Trophoblast cell (in vitro differentiated cells and primary cell): ENCODE data around the gene ZCCHC12. TPM values are rescaled to one million over a fixed set of nuclear protein-coding genes. Genes with fewer than 3 reads are reported as not detected.

ENCODE experiments used
- DNase-seq, 2 donors: peaks; one replicate each; pipeline ENCODE4 v3.0.0-alpha.2; 2016
- H2AFZ ChIP-seq: 2 replicates; pipeline ENCODE4 v1.6.1; 2013; ENCODE audit warnings: low read length, moderate library complexity, mild to moderate bottlenecking; ENCODE audit not compliant: insufficient read depth, poor library complexity
- H2AK5ac ChIP-seq: 2 replicates; pipeline ENCODE4 v1.6.1; 2013; ENCODE audit warnings: mild to moderate bottlenecking, low read length
- H2BK120ac ChIP-seq: 2 replicates; pipeline ENCODE4 v1.6.1; 2013; ENCODE audit warnings: low read length, mild to moderate bottlenecking, moderate library complexity; ENCODE audit not compliant: insufficient read depth, poor library complexity
- H2BK12ac ChIP-seq: 2 replicates; pipeline ENCODE4 v1.6.1; 2013; ENCODE audit warnings: mild to moderate bottlenecking, low read length, moderate library complexity
- H2BK5ac ChIP-seq: 2 replicates; pipeline ENCODE4 v1.6.1; 2013; ENCODE audit warnings: low read length, low read depth, moderate library complexity, mild to moderate bottlenecking; ENCODE audit not compliant: poor library complexity
- H3K14ac ChIP-seq: 2 replicates; pipeline ENCODE4 v1.6.1; 2013; ENCODE audit warnings: mild to moderate bottlenecking, low read length
- H3K18ac ChIP-seq: 2 replicates; pipeline ENCODE4 v1.6.1; 2013; ENCODE audit warnings: mild to moderate bottlenecking, low read length
- H3K23ac ChIP-seq: 2 replicates; pipeline ENCODE4 v1.6.1; 2013; ENCODE audit warnings: low read length
- H3K27ac ChIP-seq: 2 replicates; pipeline ENCODE4 v1.5.1; 2013; ENCODE audit warnings: low read depth, mild to moderate bottlenecking, inconsistent platforms, low read length, moderate library complexity
- H3K27me3 ChIP-seq: 2 replicates; pipeline ENCODE4 v1.6.1; 2013; ENCODE audit warnings: inconsistent platforms, mild to moderate bottlenecking, low read length, moderate library complexity; ENCODE audit not compliant: insufficient read depth
- H3K36me3 ChIP-seq, 2 experiments: 1 replicate in 1 of 2; 2 replicates in 1 of 2; pipeline ENCODE4 v1.6.1; 2013; ENCODE audit warnings: low read length in 2 of 2, mild to moderate bottlenecking in 2 of 2, moderate library complexity in 1 of 2; ENCODE audit not compliant: insufficient read depth in 2 of 2, control insufficient read depth in 1 of 2
- H3K4ac ChIP-seq: 2 replicates; pipeline ENCODE4 v1.6.1; 2013; ENCODE audit warnings: low read depth, mild to moderate bottlenecking, low read length, moderate library complexity
- H3K4me1 ChIP-seq, 2 experiments: 1 replicate in 1 of 2; 2 replicates in 1 of 2; pipeline ENCODE4 v1.6.1; 2013; ENCODE audit warnings: low read length in 2 of 2, mild to moderate bottlenecking in 2 of 2, moderate library complexity in 1 of 2; ENCODE audit not compliant: insufficient read depth in 2 of 2, control insufficient read depth in 1 of 2
- H3K4me2 ChIP-seq: 2 replicates; pipeline ENCODE4 v1.6.1; 2013; ENCODE audit warnings: inconsistent platforms, mild to moderate bottlenecking, low read length, moderate library complexity
- H3K4me3 ChIP-seq: 2 replicates; pipeline ENCODE4 v1.5.1; 2013; ENCODE audit warnings: mild to moderate bottlenecking, low read depth, low read length, inconsistent platforms
- H3K79me1 ChIP-seq: one replicate; pipeline ENCODE4 v1.6.1; 2013; ENCODE audit warnings: low read length
- H3K79me2 ChIP-seq: 2 replicates; pipeline ENCODE4 v1.6.1; 2013; ENCODE audit warnings: low read length, mild to moderate bottlenecking; ENCODE audit not compliant: control insufficient read depth, insufficient read depth, poor library complexity
- H3K9ac ChIP-seq: 2 replicates; pipeline ENCODE4 v1.6.1; 2013; ENCODE audit warnings: mild to moderate bottlenecking, low read length
- H3K9me3 ChIP-seq: 2 replicates; pipeline ENCODE4 v1.6.1; 2013; ENCODE audit warnings: low read depth, mild to moderate bottlenecking, control low read depth, inconsistent platforms, low read length; ENCODE audit not compliant: insufficient read depth
- H4K12ac ChIP-seq: 2 replicates; pipeline ENCODE4 v1.6.1; 2013; ENCODE audit warnings: low read depth, mild to moderate bottlenecking, low read length, moderate library complexity
- H4K8ac ChIP-seq: 2 replicates; pipeline ENCODE4 v1.6.1; 2013; ENCODE audit warnings: low read depth, mild to moderate bottlenecking, low read length, moderate library complexity
- H4K91ac ChIP-seq: one replicate; pipeline ENCODE4 v1.6.1; 2013; ENCODE audit warnings: low read depth, mild to moderate bottlenecking, low read length, moderate library complexity
- WGBS: extraction: QIAGEN DNeasy Blood & Tissue Kit; methylation state at CpG from one replicate; pipeline ENCODE4 v1.1.7; 2013; ENCODE audit warnings: missing lambda C conversion rate; ENCODE audit not compliant: insufficient read length, insufficient coverage; ENCODE audit errors: extremely low coverage; 5-methylcytosine and 5-hydroxymethylcytosine counted together
- polyA plus RNA-seq: library from polyadenylated mRNA; stranded (reverse); fragments of 200-250 nt; gene quantifications from 2 replicates; pipeline ENCODE4 v1.2.3, GENCODE V29; 2013

Gene ZCCHC12
- polyA plus RNA-seq = 0.11 TPM in 2 replicates

DNA sequence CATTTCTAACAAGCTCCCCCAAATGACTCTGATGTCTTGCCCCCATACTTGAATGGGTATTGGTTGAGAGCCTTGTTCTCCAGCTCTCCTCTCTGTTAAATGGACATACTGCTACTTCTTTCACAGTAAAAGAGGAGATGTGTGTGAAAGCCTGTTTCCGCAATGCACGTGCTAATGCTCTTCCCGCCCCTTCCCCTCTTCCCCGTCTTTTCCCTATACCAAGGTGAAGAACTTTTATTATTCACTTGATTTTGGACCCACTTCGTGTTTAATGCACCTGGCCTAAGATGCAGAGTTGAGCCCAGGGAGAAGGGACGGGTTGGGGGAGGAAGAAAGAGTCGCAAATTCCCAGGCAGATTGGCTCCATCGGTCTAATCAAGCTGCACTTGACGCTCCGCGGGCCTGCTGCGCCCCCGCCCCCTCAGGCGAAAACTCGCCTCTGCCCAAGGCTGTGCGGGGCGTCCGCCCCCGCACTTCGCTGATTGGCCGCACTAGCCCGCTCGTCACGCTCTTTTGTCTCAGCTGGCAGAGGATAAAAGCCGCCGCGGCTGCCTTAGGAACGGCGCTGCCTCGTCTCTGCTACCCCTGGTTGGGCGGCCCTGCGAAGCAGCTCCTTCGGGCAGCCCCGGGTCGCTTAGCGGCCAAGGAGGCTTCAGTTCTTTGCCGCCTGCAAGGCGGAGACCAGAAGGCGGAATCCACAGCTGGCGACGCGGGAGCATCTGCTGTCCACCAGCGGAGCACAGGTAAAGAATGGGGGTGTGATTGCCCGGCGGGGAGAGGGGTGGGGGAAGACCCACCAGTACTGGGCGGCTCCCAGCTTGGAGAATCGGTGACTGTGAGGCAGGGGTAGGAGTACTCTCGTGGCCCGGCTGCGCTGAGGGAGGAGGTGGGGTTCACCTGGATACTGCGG, at the start of gene ZCCHC12:
Gene ZCCHC12 (plus strand): TSS at position 562 of the 910 bp plus-strand sequence. CDS start 1,421 bp downstream, outside the sequence.
- Histone ChIP-seq H4K91ac (no peak within 1 kb of the TSS), H3K36me3 (no peaks in the 10 kb centered on the region), H4K12ac (no peak within 1 kb of the TSS), H3K4me3 (no peak within 1 kb of the TSS), H3K27me3 (peaks cover 28% of the 10 kb centered on the region), H3K27ac (no peak within 1 kb of the TSS), H3K23ac (no peak within 1 kb of the TSS), H2BK120ac (no peak within 1 kb of the TSS), H3K18ac (no peak within 1 kb of the TSS), H2BK12ac (no peak within 1 kb of the TSS), H3K4me1 (peaks cover 6 to 10% of the 10 kb centered on the region in 2 experiments), H2AK5ac (no peak within 1 kb of the TSS), H3K9me3 (no peaks in the 10 kb centered on the region), H3K4ac (no peak within 1 kb of the TSS), H3K4me2 (peak within 1 kb of the TSS; percentile 74), H3K79me1 (no peaks in the 10 kb centered on the region), H2AFZ (no peak within 1 kb of the TSS), H3K79me2 (no peaks in the 10 kb centered on the region), H3K9ac (no peak within 1 kb of the TSS), H3K14ac (no peak within 1 kb of the TSS), H4K8ac (no peak within 1 kb of the TSS), H2BK5ac (no peak within 1 kb of the TSS)
- WGBS = no CpG with 5 or more reads among the region's 51 CpGs
- peak in 1 of 2 donors; percentile 36 for DNase-seq

DNA sequence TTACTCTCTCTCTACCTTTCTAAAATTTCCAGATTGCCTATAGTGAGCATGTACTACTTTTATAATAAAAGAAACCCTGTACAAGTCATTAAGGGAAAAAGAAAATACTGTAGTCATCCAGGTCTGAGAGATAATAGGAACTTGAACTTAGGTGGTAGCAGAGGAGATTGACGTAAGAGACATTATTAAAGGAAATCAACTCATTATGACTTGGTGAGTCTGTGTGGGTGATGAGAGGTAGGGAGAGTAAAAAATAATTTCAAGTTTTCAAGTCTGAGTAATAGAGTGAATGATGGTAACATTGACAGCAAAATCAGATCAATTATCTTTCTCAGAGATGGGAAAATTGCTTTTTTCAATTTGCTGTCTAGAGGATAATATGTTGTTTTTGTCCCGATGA, 44.0 kb upstream of the ZCCHC12 start:
- Histone ChIP-seq H2BK5ac (no peak overlapping the region), H4K91ac (no peak overlapping the region), H3K23ac (no peak overlapping the region), H3K18ac (no peak overlapping the region), H3K79me2 (no peaks in the 10 kb centered on the region), H3K4ac (no peak overlapping the region), H3K27me3 (no peaks in the 10 kb centered on the region), H3K79me1 (no peaks in the 10 kb centered on the region), H3K4me2 (no peak overlapping the region), H3K9ac (no peak overlapping the region), H2AFZ (no peak overlapping the region), H2AK5ac (no peak overlapping the region), H4K8ac (no peak overlapping the region), H2BK120ac (no peak overlapping the region), H3K14ac (no peak overlapping the region), H4K12ac (no peak overlapping the region), H3K27ac (no peak overlapping the region), H3K36me3 (no peaks in the 10 kb centered on the region), H3K4me1 (no peaks in the 10 kb centered on the region), H3K4me3 (no peak overlapping the region), H3K9me3 (no peaks in the 10 kb centered on the region), H2BK12ac (no peak overlapping the region)
- DNase-seq = no peak
- no CpG with 5 or more reads among the region's 2 CpGs for WGBS

DNA sequence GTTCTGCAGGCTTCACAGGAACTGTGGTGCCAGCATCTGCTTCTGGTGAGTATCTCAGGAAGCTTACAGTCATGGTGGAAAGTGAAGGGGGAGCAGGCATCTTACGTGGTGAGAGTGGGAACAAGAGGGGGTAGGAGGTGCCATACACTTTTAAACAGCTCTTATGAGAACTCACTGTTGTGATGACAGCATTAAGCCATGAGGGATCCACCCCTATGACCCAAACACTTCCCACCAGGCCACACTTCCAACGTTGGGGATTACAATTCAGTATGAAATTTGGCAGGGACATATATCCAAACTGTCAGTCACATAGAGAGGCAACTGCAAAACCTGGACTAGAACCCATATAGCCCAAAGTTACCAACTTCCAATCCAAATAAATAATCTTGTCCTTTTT, 43.1 kb upstream of the ZCCHC12 start:
- Histone ChIP-seq H4K91ac (no peak overlapping the region), H3K4ac (no peak overlapping the region), H3K27me3 (no peaks in the 10 kb centered on the region), H3K4me3 (no peak overlapping the region), H2BK5ac (no peak overlapping the region), H3K79me1 (no peaks in the 10 kb centered on the region), H2BK120ac (no peak overlapping the region), H2AK5ac (no peak overlapping the region), H3K9me3 (no peaks in the 10 kb centered on the region), H4K8ac (no peak overlapping the region), H2BK12ac (no peak overlapping the region), H3K36me3 (no peaks in the 10 kb centered on the region), H3K79me2 (no peaks in the 10 kb centered on the region), H3K23ac (no peak overlapping the region), H3K4me2 (no peak overlapping the region), H3K4me1 (no peaks in the 10 kb centered on the region), H4K12ac (no peak overlapping the region), H3K14ac (no peak overlapping the region), H2AFZ (no peak overlapping the region), H3K9ac (no peak overlapping the region), H3K27ac (no peak overlapping the region), H3K18ac (no peak overlapping the region)
- WGBS = no CpG with 5 or more reads among the region's 2 CpGs
- DNase-seq = no peak

DNA sequence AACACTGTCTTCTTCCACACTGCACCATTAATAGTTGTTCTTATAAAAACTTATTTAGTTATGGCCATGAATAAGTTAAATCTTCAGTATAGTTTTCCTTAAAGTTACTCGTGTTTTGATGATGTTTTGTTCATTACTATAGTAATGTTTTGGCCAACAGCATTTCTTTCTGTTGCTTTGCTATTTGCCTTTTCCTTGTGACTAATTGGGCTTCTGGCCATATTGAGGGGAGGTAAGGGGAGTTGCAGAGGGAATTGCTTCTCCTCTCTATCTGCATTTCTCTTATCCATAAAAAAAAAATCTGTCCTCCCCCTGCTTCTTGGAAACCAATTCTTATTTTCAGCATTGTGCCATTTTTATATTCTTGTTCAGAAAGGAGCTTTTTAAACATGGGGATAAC, 42.7 kb upstream of the ZCCHC12 start:
- H3K4me1 ChIP-seq = no peaks in the 10 kb centered on the region
- H3K36me3 ChIP-seq = no peaks in the 10 kb centered on the region
- H4K8ac ChIP-seq = no peak overlapping the region
- no peak for DNase-seq
- no peak overlapping the region for H2BK12ac ChIP-seq
- no peak overlapping the region for H3K18ac ChIP-seq
- H4K91ac ChIP-seq = no peak overlapping the region
- H2AK5ac ChIP-seq = no peak overlapping the region
- H3K4ac ChIP-seq = no peak overlapping the region
- H3K4me3 ChIP-seq = no peak overlapping the region
- H3K9me3 ChIP-seq = no peaks in the 10 kb centered on the region
- no peak overlapping the region for H3K4me2 ChIP-seq
- no peak overlapping the region for H3K23ac ChIP-seq
- no peak overlapping the region for H2BK5ac ChIP-seq
- no peak overlapping the region for H3K9ac ChIP-seq
- H3K27ac ChIP-seq = no peak overlapping the region
- no peaks in the 10 kb centered on the region for H3K79me1 ChIP-seq
- no peak overlapping the region for H4K12ac ChIP-seq
- no peak overlapping the region for H2AFZ ChIP-seq
- H2BK120ac ChIP-seq = no peak overlapping the region
- no peak overlapping the region for H3K14ac ChIP-seq
- H3K79me2 ChIP-seq = no peaks in the 10 kb centered on the region
- no peaks in the 10 kb centered on the region for H3K27me3 ChIP-seq
- WGBS = no CpG with 5 or more reads among the region's 1 CpG
